NCI-H2107 (cell line): Measurements from ENCODE around the gene TAS2R1.

Source experiments
- DNase-seq: peaks from one replicate; lab custom pipeline; 2025; lab: John Stamatoyannopoulos, UW

Gene TAS2R1

DNA sequence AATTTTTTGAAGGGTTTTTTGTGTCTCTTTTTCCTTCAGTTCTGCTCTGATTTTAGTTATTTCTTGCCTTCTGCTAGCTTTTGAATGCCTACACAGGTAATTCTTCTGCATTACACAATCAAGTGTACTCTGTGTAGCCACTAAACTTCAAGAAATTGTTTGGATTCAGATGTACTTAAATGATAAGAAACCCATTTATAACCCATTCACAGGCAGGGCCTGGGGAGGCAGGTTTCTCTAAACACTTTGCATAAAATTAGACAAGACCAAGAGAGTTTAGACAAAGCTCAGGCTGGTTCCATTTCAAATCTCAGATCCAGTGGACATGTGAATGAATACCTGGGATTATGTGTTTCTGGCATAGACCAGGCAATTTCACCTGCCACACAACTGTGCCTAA, 43.0 kb downstream of the TAS2R1 start:
- no peak for DNase-seq

DNA sequence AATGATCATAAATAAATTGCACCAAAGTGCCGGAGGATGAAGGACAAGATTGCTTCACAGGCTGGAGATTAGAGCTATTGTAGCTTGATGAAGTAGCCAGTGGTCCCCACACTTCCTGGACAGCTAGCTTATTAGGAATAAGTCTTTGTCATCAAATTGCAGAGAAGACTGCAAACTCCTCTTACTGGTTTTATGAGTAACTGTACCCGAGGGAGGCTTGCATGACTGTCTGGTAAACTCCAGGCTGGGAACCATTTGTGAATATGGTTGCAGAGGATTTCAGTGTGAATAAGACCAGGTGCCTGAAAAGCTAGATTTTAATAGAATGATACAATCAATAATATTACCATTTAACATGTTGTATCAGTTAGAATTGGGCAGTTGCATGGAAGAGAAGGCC, 47.7 kb downstream of the TAS2R1 start:
- no peak for DNase-seq
